K562 (cell line): ENCODE results near the gene TXNRD2. TPM values are rescaled to one million over a fixed set of nuclear protein-coding genes. Genes with fewer than 3 reads are reported as not detected.

Experiments used
- BHLHE40 ChIP-seq: IDR thresholded peaks from 2 replicates; pipeline ENCODE4 v1.6.1; 2011; ENCODE audit warnings: low read length, improper control_type of control experiment
- SIRT6 ChIP-seq: IDR thresholded peaks from one replicate; pipeline ENCODE4 v1.6.1; 2012; ENCODE audit warnings: low read depth, mild to moderate bottlenecking, control low read depth, inconsistent platforms, low read length, moderate library complexity
- SMARCB1 ChIP-seq: IDR thresholded peaks from 2 replicates; pipeline ENCODE4 v1.6.1; 2011; ENCODE audit warnings: improper control_type of control experiment, low read depth; ENCODE audit not compliant: insufficient read length
- TOE1 ChIP-seq, 2 experiments: fragments of 450-650 bp in 1 of 2; sonication (generic) in 1 of 2; formaldehyde crosslinking in 1 of 2; IDR thresholded peaks; 2 replicates each; pipeline versions ENCODE4 v1.7.1 to v1.8.0; 2016 to 2022; ENCODE audit warnings: borderline replicate concordance in 2 of 2, mild to moderate bottlenecking in 2 of 2, antibody characterized with exemption in 1 of 2, inconsistent platforms in 1 of 2, low read depth in 1 of 2, missing genetic modification reagents in 1 of 2, moderate library complexity in 1 of 2
- polyA plus RNA-seq, 8 experiments: library from polyadenylated mRNA; depleted of rRNA in 4 of 8; stranded (reverse) in 5 of 8; unstranded in 3 of 8; fragments of >200 nt; fragmentation: Nextera tagmentation in 2 of 8; fragmentation: Illumina TruSeq in 1 of 8; extraction: Ambion mirVana in 2 of 8; extraction: Trizol in 1 of 8; gene quantifications; 2 replicates each; pipeline versions ENCODE4 v1.2.1 to v1.2.3, GENCODE V29; 2011 to 2014; ENCODE audit warnings: inconsistent platforms in 1 of 8, missing spikeins in 1 of 8
- total RNA-seq, 7 experiments: library from RNA; depleted of rRNA in 6 of 7; stranded (reverse); fragments of >200 nt in 6 of 7; fragmentation: Illumina TruSeq in 2 of 7; extraction: Trizol in 2 of 7; gene quantifications; 2 replicates each; pipeline versions ENCODE4 v1.2.1 to v1.2.3, GENCODE V29; 2011 to 2021; ENCODE audit warnings: low replicate concordance in 1 of 7
- TF ChIP-seq, protein P1 (sequence below): fragments of 250-450 bp; sonication (Bioruptor Pico); IDR thresholded peaks from 2 replicates; pipeline ENCODE4 v1.8.0; 2022; ENCODE audit warnings: inconsistent platforms, mild to moderate bottlenecking, moderate library complexity, borderline replicate concordance
- TF ChIP-seq, protein P2 (sequence below): fragments of 250-450 bp; sonication (Bioruptor Pico); IDR thresholded peaks from 2 replicates; pipeline ENCODE4 v1.9.0; 2021; ENCODE audit warnings: mild to moderate bottlenecking, inconsistent platforms
- TF ChIP-seq, protein P3 (sequence below): sonication (generic); formaldehyde crosslinking; IDR thresholded peaks from 2 replicates; pipeline ENCODE4 v1.5.0; 2020; ENCODE audit warnings: missing genetic modification reagents
- TF ChIP-seq, protein P4 (sequence below): fragments of 250-450 bp; sonication (Bioruptor Pico); IDR thresholded peaks from 2 replicates; pipeline ENCODE4 v1.8.0; 2021; ENCODE audit warnings: moderate library complexity, mild to moderate bottlenecking, inconsistent platforms
- TF ChIP-seq, protein P5 (sequence below): fragments of 250-450 bp; sonication (Bioruptor Pico); IDR thresholded peaks from 2 replicates; pipeline ENCODE4 v1.5.1; 2021; ENCODE audit warnings: mild to moderate bottlenecking

TXNRD2 gene
- total and polyA plus RNA-seq, 9 of the 15 experiments (the other 6 are each of a cell fraction or from before 2014, with no cell fraction given) = 3.3 to 80.2 (median 49.4) TPM

DNA sequence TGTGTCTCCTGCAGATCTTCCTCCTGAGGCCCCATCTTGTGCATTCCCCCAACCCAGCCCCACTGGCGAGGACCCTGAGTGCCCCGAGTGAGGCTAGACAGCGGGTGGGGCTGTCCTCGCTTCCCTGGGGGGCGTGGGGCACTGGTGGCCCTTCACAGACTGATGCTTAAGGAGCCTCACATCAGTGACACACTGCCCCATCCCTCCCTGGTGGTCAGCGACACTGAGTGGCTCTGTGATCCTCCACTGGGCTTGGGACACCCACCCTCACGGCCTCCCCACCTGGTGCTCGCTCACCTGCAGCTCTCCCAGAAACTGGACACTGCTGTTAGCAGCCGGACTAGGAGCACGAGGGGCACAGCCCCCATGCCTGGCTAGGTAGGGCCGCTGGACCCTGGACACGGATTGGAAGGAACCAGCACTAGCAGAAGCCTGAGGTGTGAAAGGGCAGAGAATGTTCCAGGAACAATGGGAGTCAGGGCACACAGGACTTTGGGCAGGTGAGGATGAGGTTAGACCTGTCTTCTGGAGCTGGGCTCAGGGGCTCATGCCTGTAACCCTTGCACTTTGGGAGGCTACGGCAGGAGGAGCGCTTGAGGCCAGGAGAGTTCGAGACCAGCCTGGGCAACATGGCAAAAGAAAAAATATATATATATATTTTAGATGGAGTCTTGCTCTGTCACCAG is 23.2 kb upstream of the TXNRD2 start (continued):
- TF ChIP-seq, protein P1, sequence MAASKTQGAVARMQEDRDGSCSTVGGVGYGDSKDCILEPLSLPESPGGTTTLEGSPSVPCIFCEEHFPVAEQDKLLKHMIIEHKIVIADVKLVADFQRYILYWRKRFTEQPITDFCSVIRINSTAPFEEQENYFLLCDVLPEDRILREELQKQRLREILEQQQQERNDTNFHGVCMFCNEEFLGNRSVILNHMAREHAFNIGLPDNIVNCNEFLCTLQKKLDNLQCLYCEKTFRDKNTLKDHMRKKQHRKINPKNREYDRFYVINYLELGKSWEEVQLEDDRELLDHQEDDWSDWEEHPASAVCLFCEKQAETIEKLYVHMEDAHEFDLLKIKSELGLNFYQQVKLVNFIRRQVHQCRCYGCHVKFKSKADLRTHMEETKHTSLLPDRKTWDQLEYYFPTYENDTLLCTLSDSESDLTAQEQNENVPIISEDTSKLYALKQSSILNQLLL = 0 out of 2 replicates have a peak, but pooled peaks have one; percentile 39
- TF ChIP-seq, protein P2, sequence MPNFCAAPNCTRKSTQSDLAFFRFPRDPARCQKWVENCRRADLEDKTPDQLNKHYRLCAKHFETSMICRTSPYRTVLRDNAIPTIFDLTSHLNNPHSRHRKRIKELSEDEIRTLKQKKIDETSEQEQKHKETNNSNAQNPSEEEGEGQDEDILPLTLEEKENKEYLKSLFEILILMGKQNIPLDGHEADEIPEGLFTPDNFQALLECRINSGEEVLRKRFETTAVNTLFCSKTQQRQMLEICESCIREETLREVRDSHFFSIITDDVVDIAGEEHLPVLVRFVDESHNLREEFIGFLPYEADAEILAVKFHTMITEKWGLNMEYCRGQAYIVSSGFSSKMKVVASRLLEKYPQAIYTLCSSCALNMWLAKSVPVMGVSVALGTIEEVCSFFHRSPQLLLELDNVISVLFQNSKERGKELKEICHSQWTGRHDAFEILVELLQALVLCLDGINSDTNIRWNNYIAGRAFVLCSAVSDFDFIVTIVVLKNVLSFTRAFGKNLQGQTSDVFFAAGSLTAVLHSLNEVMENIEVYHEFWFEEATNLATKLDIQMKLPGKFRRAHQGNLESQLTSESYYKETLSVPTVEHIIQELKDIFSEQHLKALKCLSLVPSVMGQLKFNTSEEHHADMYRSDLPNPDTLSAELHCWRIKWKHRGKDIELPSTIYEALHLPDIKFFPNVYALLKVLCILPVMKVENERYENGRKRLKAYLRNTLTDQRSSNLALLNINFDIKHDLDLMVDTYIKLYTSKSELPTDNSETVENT = 0 out of 2 replicates have a peak, but pooled peaks have one; percentile 6
- TF ChIP-seq, protein P3, sequence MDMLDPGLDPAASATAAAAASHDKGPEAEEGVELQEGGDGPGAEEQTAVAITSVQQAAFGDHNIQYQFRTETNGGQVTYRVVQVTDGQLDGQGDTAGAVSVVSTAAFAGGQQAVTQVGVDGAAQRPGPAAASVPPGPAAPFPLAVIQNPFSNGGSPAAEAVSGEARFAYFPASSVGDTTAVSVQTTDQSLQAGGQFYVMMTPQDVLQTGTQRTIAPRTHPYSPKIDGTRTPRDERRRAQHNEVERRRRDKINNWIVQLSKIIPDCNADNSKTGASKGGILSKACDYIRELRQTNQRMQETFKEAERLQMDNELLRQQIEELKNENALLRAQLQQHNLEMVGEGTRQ (CRISPR knock-in tag) = peak; percentile 13; the same call in 1 of the 2 replicates
- TF ChIP-seq BHLHE40 (no peak), TOE1 (IDR thresholded peaks at IDR 0.05; ENCODE audit: borderline replicate concordance) (no peak), TOE1 (CRISPR knock-in tag; IDR thresholded peaks at IDR 0.05; ENCODE audit: borderline replicate concordance, low read depth) (no peak), SMARCB1 (no peak), SIRT6 (no peak)
- TF ChIP-seq, protein P4, sequence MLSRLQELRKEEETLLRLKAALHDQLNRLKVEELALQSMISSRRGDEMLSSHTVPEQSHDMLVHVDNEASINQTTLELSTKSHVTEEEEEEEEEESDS (CRISPR knock-in tag) = no peak
- TF ChIP-seq, protein P5, sequence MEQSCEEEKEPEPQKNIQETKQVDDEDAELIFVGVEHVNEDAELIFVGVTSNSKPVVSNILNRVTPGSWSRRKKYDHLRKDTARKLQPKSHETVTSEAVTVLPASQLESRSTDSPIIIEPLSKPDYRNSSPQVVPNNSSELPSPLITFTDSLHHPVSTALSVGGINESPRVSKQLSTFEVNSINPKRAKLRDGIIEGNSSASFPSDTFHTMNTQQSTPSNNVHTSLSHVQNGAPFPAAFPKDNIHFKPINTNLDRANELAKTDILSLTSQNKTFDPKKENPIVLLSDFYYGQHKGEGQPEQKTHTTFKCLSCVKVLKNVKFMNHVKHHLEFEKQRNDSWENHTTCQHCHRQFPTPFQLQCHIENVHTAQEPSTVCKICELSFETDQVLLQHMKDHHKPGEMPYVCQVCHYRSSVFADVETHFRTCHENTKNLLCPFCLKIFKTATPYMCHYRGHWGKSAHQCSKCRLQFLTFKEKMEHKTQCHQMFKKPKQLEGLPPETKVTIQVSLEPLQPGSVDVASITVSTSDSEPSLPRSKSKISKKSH (CRISPR knock-in tag) = no peak
